Activated T-helper 9 cell treated with anti-CD3 and anti-CD28 coated beads, Interleukin-2, amount 50 U/mL, for 16 hours (primary cell): ENCODE results near the gene ATP2B2.
"Not testable (repeated sequence)": the region's sequence is repeated elsewhere in the genome, so short reads cannot be mapped to it uniquely, and the experiment has no call there.

ENCODE experiments used
- DNase-seq: peaks from one replicate; pipeline ENCODE4 v3.0.0-alpha.2; 2020; ENCODE audit warnings: low read depth

Gene ATP2B2

DNA sequence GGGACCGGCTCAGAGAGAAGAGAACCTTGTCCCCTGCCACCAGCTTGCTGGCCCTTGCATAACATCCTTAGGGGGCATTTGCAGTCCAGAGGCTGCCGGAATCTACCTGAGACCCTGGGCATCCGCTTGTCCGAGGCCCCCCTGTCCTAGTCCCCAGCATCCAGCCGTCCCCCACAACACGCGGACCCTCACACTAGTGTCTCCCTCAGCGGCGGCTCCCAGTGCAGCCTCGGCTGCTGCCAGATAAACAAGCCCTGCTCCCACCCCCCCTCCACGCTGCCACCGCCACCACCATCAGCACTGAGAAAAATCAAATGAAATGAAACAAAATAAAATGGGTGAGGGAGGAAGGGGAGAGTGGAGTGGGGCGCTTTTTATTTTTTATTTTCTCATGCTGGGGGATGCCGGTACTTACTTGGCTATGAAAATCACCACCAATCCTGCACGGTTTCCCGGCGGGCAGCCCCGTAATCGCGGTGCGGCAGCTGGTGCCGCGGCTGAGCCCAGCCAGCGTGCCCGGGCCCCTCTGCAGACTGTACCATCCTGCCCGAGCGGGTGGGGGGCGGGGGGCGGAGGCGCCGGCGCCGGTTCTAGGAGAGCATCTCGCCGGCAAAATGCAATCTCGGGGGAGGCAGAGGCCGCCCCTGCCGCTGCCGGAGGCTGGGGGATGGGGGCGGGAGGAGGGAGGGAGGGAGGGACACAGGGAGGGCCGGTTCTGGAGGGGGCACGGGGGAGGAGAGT is at the start of gene ATP2B2:
TSS of gene ATP2B2 (minus strand) at position 537 of the 741 bp plus-strand sequence. CDS start 56,043 bp downstream, outside the sequence.
- DNase-seq: no peak

DNA sequence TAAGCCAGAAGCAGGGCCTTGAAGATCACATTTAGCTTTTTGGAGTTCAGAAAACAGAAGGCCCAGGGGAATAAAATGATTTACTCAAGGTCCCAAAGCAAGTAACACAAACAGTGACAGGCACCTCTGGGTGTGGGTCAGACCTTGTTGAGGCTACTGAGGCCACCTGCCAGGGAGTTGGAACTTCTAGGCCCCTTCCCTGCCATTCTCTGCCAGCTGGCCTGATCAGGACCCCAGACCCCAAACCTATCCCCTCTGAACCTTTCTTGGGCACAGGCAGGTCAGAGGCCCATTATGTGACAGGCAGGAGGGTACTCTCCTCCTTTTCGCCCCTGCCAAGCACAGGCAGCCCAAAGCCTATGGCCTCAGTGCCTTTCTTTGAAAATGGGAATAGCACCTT is 49.4 kb upstream of the ATP2B2 start:
- DNase-seq: no peak

DNA sequence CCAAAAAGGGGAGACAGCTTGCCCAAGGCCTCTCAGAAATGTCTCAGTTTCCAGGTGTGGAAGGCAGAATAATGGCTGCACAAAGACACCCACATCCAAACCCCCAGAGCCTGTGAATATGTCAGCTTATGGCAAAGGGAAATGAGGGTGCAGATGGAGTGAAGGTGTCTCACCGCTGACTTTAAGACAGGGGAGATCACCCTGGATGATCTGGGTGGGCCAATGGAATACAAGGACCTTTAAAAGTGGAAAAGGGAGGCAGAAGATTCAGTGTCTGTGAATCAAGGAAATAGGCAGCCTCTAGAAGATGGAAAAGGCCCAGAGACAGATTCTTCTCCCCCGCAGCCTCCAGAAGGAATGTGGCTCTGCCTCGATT is 48.8 kb upstream of the ATP2B2 start:
- DNase-seq: no peak

DNA sequence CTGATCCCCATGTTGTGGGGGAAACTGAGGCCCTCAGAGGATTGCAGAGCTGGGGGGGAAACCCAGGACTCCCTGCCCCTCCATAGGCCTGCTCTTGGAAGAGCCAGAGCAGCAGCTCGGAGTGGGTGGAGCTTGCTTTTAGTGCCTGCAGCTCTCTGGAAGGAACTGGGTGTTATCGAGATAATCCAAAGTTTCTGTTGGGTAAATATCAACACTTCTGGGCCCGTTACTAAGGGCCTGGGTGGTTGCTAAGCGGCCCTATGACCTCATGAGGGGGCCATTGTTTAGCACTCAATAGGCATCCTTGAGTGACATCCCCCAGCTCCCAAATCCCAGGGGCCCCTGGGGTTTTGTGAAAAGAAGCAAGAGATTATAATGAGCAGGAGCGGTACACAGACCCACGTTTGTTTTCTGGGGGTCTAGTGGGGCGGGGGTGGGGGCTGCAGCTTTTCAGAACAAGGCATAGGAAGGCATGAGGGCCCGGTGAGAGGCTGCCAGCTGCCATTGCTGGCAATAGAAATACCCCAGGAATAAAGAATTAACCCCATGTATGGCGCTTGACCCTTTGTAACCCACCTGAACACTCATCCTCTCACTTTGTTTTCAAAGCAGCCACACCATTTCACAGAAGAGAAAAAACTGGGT is 48.3 kb upstream of the ATP2B2 start:
- no peak for DNase-seq

DNA sequence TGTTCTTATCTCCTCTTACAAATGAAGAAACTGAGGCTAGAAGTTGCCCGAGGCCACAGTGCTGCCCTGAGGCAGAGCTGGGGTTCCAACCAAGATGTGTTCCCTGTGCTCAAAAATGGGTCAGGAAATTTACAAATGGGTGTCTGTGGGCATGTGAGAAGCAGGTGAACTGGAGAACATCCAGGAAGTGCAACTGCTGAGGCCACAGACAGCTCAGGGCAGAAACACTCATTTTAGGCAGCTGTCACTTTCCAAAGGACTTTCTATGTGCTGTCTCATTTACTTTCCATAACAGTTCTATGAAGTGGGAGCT is 47.2 kb upstream of the ATP2B2 start:
- DNase-seq: no peak

DNA sequence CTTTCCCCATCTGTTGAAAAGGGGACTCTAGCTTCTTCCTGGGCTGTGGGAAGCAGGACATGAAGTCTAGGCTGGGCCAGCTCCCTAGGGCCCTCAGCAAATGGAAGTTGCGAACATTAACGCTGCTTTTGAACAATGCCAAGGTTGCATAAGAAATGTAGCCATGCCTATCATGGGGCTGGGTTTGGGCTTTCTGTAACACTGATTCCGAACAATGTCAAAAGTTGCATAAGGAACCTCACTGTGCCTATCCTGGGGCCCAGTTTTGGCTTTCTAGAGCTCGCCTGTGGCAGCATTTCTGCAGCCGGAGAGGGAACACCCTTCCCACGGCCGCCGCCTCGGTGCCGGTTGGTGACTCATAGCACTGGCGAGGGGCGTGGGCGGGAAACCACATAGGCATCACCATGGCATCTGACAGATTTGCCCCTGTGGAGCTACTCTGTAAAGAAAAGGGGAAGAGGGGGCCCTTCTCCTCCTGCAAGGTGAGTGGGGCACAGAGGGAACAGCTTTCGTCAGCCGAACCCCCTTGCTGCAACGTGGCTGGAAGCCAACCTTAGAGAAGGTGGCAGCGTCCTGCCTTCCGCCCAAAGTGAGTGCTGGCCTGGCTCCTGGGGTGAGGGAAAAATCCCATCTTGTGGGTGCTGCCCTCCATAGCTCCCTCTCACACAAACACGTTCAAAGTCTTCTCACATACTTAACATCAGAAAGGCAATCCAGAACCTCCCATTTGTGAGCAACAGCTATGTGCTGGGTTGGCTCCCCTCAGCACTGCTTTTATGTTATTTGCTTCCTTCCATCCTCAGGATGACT is 46.6 kb upstream of the ATP2B2 start:
- DNase-seq: peak; percentile 79

DNA sequence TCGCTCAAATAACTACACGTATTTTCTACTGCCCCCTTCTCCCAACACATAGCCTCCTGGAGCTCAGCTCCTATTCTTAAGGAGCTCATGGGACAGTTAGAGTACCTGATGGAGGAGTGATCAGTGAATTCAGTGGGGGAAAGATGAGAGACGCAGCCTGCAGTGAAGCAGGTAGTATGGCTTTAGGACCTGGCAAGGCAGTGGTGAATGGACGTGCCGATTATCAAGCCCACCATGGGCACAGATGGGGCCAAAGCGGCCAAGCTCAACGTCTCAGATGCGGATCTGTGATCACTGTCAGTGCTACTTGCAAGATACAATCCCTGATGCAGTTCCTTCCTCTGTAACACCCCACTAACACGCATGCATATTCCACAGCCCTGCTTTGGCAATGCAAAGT is 45.8 kb upstream of the ATP2B2 start:
- DNase-seq: no peak

DNA sequence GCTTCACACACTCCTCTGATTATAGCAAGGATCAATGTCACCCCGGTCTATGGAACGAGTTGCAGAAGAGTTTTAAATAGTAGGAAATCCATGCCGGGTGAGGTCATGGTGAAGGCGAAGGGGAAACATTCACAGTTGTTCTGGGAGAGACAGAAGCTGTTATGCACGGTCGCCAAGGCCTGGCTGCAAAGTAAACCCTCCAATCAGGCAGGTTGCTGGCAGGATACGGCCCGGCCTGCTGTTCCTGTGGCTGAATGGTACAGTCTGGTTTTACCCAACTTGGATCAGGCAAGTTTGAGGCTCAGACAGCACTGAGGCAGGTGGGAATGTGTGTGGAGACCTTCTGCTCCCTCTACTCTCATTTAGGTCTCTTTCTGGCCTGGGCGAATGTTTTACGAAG is 45.3 kb upstream of the ATP2B2 start:
- DNase-seq: no peak

DNA sequence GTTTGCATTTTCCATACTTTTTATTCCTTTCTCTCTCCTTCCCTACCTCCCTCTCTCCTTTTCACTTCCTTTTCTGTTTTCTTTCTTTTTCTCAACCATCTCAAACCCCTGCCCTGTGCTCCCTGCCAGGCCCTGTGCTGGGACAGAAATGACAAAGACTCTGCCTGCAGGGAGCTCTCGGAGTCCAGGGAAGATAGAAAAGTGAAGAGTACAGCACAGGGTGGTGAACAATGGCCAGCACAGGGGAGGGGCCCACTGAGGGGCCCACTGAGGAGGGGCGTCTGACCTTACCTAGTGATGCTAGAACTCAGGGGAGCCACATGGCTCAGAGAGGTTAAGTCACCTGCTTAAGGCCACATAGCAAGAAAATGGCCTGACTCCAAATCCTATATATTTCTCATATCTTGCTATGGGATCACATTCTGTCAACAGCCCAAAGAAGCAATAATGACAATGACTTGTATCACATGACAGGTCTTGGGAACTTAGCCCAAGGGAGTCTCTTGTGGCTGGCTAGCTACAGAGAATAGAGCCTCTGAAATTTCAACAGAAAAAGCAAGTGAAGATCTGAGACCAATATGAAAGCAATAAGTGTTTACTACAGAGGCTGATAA is 44.3 kb upstream of the ATP2B2 start:
- no peak for DNase-seq

DNA sequence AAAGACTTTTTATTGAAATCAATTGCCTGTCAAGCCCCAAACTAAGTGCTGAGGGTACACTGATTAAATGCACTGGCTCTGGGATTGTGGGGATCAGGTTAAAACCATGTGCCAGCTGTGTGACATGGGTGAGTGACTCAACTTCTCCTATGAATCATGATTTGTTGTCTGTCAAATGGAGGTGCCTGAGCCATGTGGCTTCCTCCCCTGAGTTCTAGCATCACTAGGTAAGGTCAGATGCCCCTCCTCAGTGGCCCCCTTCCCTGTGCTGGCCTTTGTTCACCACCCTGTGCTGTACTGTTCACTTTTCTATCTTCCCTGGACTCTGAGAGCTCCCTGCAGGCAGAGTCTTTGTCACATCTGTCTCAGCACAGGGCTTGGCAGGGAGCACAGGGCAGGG is 43.6 kb upstream of the ATP2B2 start:
- DNase-seq: no peak

DNA sequence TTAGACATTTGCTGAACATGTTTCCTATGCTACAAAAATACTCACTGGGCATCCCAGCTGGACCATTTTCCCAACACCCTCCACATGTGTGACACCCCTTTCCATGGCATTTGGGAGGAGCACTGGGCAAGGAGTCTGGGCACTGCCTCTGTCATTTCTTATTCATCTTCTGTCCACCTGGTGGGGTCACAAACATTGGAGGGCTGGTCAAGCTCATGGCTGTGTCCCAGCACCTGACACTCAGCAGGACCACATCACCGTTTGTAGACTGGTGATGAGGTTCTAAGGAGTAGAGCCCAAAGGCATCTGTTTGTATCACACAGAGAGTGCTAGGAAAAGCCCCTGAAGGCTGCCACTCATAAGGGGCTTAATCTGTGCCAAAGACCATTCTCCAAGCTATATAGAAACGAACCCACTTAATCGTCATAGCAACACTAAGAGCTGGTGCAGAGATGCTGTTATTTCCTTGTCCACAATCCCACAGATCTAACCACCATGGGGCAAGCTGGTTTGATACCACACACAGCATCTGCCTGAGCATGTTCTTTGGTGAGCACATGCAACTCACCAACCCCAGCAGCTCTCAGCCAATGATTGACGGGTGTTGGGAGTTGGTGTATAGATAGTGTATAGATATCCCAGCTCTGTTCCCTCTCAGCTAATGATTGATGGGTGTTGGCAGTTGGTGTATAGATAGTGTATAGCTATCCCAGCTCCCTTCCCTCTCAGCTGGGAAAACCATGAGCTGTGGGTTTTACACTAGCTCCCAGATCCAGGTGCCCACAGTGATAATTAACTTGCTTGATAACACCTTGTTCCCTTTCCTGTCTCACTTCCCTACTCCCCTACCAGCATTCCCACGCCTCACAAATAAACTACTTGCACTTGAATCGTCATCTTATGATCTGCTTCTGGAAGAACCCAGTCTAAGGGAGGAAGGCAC is 42.7 kb upstream of the ATP2B2 start:
- no peak for DNase-seq

DNA sequence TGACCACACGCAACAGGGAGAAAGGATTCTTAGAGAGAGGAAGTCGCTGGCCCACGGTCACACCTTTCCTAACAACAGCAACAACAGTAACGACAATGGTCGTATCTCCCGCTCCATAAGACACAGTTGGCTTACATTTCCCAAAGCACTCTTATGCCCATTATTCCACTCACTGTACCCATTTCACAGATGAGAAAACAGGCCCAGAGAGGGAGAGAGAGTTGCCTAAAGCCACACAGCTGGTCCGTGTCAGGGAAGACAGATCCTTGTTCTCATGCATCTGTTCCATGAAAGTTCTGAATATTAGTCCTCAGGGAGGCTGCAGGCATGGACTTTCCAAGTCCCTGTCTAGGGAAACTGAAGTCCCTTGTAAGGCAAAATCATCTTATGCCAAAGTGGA is 42.0 kb upstream of the ATP2B2 start:
- no peak for DNase-seq

DNA sequence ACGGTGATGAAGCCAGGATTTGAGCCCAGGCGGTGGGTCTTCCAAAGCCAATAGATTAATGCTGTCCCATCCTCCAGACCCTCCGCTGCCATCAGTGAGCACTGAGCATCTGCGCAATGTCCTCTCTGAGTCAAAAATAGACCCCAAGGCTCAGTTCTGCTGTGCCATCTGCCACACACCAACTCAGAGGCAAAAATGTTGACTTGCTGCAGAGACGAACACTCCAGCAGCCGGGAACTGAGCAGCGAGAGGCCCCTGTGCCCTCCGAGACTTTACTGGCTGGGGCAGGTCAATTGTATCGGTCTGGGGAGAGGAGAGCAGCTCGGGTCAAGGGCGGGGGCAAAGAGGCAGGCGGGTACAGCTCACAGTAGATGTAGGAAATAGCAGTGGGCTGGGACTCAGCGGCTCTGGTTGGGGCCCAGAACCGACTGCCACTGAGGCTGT is 41.5 kb upstream of the ATP2B2 start:
- DNase-seq: no peak

DNA sequence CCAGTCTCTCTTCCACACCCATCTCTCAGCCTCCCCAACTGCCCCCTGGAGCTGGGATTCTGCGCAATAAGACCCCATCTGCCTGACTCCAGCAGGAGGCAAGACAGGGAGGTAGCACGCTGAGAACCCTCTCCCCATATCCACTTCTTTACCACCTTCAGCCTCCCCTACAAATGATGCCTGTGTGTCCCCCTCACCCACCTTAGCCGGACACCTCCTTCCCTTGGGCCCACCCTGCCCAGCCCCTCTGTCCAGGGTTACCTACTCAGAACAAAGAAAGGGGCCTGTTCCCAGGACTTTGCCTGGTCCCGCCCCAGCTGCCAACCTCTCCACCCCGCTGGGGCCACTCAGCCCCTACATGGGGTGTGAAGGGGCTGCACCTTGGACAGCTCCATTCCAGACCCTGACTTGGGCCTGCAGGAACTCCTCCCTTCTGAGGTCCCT is 40.8 kb upstream of the ATP2B2 start:
- no peak for DNase-seq

DNA sequence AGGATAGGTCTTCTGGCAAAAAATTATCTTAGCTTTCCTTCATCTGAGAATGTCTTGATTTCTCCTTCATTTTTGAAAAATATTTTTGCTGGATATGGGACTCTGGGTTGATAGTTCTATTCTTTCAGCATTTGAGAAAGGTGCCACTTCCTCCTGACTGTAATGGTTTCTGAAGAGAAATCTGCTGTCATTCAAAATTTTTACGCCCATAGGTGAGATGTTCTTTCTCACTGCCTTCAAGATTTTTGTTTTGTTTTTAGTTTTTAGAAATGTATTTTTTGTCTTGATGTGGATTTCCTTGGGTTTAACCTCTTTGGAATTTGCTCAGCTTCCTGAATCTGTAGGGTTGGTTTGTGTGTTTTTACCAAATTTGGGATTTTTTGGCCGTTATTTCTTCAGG is 37.1 kb upstream of the ATP2B2 start:
- no peak for DNase-seq

DNA sequence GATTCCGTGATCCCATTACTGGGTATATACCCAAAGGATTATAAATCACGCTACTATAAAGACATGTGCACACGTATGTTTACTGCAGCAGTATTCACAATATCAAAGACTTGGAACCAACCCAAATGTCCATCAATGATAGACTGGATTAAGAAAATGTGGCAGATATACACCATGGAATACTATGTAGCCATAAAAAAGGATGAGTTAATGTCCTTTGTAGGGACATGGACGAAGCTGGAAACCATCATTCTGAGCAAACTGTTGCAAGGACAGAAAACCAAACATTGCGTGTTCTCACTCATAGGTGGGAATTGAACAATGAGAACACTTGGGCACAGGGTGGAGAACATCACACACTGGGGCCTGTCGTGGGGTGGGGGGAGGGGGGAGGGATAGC is 35.0 kb upstream of the ATP2B2 start:
- not testable (repeated sequence) for DNase-seq

DNA sequence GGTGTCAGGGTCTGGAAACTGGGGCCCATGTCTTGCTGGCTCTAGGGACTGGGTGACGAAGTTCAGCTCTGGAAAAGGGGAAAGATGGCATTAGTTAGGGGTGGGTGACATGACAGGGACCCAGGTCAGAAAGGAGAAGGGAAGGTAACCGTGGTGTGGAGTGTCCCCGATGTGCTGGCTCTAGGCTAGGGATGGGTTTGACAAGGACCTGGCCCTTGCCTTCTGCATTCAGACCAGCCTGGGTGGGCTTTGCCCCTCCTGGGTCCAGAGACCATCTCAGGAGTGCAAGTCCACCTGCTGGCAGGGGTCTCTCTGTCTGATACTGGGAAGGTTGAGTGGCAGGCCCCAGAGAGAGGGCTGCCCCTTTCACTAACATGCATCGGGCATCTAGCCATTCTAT is 28.7 kb upstream of the ATP2B2 start:
- no peak for DNase-seq

DNA sequence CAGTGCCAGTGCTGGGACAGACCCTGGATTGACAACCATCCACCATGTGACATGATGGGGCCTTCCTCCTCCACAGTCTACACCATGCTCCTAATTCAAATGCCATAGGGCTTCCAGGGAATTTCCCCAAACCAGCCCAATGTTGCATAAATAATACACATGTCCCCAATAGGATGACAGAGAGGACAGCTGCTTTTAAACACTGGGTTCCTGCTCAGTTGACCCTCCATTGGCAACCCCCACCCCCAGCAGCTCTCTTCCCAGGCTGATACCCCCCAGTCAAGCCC is 28.3 kb upstream of the ATP2B2 start:
- DNase-seq: no peak

DNA sequence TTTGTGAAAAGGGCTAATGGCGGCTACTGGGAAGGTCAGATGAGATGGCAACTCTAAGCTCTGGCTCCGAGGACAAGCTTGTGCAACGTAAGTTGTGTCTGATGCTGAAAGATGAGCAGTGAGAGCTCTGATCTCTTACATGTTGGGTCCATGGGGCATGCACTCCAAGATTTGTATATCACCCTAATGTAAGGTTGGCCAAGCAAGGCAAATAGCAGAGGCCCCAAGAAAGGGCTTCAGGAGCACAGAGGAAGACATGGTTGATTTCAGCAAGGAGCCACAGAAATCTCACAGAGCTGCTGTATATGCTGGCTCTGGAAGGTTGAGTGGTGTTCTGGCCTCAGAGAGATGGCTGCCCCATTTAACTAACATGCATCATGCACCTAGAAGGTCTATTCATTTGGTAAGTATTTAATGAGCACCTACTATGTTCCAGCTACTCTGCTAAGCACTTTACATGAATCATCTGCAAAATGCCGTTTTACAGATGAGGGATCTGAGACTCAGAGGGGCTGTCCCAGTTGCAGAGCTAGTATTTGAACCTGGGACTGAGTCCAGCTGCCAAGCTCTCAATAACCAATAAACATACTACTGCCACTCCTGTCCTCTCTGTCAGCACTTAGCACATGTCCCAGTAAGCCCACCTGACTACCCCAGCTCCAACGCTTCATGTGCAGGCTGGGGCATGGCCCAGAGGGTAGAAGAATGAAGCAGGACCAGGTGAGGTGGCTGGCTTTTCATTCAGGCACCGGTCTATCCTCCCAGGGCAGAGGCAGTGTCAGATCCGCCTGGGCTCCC is 27.8 kb upstream of the ATP2B2 start:
- no peak for DNase-seq

DNA sequence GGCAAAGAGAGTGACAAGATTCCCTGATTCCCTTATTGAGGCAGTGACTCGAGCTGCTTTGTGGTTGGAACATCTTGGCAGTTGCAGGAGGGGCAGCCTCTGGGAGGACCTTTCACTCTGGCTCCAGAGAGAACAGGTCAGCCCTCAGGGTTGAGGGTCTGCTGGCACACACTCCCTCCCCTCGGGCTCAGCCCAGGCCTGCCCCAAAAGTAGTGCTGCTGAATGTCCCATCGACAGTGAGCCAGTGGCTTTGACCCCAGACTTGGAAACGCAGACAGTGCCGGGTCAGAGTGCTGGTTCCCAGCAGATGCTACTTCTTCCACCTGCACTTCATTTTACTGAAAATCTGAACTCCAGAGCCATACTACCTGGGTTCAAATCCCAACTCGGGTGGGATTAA is 25.6 kb upstream of the ATP2B2 start:
- DNase-seq: no peak

DNA sequence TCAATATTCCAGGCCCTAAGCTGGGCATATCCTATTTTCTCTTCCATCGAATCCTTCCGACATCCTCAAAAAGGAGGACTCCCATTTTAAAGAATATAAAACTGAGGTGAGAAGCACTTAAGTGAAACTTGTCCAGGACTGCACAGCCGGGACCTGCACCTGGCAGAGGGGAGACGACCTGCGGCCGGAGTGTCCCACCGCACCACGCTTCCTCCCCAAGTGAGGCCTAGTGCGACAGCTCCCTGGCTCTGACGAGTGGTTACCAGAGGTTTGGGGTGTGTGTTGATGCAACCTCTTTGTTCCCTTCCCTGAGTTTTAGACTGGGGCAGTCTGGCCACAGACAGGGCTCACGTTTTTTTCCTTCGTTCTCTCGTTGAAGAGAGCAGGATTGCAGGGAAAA is 24.9 kb upstream of the ATP2B2 start:
- no peak for DNase-seq
